DOHH2 (cell line): ENCODE measurements around the gene PATJ.

Source experiments
- H3F3A ChIP-seq: fragments of 200-600 bp; sonication (generic), shearing (Covaris generic); 2 replicates; pipeline ENCODE4 v1.6.0; 2016; ENCODE audit warnings: antibody characterized with exemption, mild to moderate bottlenecking; ENCODE audit not compliant: control insufficient read depth, insufficient read depth
- H3K27ac ChIP-seq: fragments of 200-600 bp; sonication (generic); 2 replicates; pipeline ENCODE4 v1.5.1; 2014; ENCODE audit warnings: low read depth, mild to moderate bottlenecking, low read length, moderate library complexity
- H3K27me3 ChIP-seq: fragments of 200-600 bp; sonication (generic); 2 replicates; pipeline ENCODE4 v1.6.1; 2014; ENCODE audit warnings: mild to moderate bottlenecking, low read length, mixed read lengths; ENCODE audit not compliant: control insufficient read depth
- H3K36me3 ChIP-seq: fragments of 200-600 bp; sonication (generic); 2 replicates; pipeline ENCODE4 v1.6.1; 2014; ENCODE audit warnings: mild to moderate bottlenecking, low read length, moderate library complexity, mixed read lengths; ENCODE audit not compliant: control insufficient read depth
- H3K4me1 ChIP-seq: fragments of 200-600 bp; sonication (generic); 2 replicates; pipeline ENCODE4 v1.6.1; 2014; ENCODE audit warnings: mild to moderate bottlenecking, low read length, mixed read lengths; ENCODE audit not compliant: control insufficient read depth
- H3K4me2 ChIP-seq: fragments of 200-600 bp; sonication (generic); 2 replicates; pipeline ENCODE4 v1.6.0; 2014; ENCODE audit warnings: mild to moderate bottlenecking, low read length, moderate library complexity
- H3K4me3 ChIP-seq: fragments of 200-600 bp; sonication (generic); 2 replicates; pipeline ENCODE4 v1.5.1; 2014; ENCODE audit warnings: mild to moderate bottlenecking, low read length, mixed read lengths
- H3K79me2 ChIP-seq: fragments of 200-600 bp; sonication (generic); 2 replicates; pipeline ENCODE4 v1.6.1; 2014; ENCODE audit warnings: mild to moderate bottlenecking, low read length, mixed read lengths; ENCODE audit not compliant: control insufficient read depth
- H3K9me2 ChIP-seq: fragments of 200-600 bp; sonication (generic); replicated peaks from 2 replicates; pipeline ENCODE4 v1.6.1; 2014; ENCODE audit warnings: mild to moderate bottlenecking, low read length, mixed read lengths; ENCODE audit not compliant: control insufficient read depth
- H3K9me3 ChIP-seq: fragments of 200-600 bp; sonication (generic); 2 replicates; pipeline ENCODE4 v1.6.1; 2014; ENCODE audit warnings: antibody characterized with exemption, low read length, mixed read lengths; ENCODE audit not compliant: control insufficient read depth, insufficient read depth
- H4K20me1 ChIP-seq: fragments of 200-600 bp; sonication (generic); 2 replicates; pipeline ENCODE4 v1.6.0; 2014; ENCODE audit warnings: low read depth, mild to moderate bottlenecking, antibody characterized with exemption, low read length, moderate library complexity; ENCODE audit not compliant: control insufficient read depth, insufficient read depth
- CTCF ChIP-seq: fragments of 200-600 bp; sonication (generic); IDR thresholded peaks from one replicate; pipeline ENCODE4 v1.5.1; 2014; ENCODE audit warnings: antibody characterized with exemption, mild to moderate bottlenecking, low read depth, low read length; ENCODE audit not compliant: poor library complexity, severe bottlenecking
- EZH2phosphoT487 ChIP-seq: fragments of 200-600 bp; sonication (generic); IDR thresholded peaks from 2 replicates; pipeline ENCODE4 v1.6.1; 2017; ENCODE audit warnings: borderline replicate concordance, mild to moderate bottlenecking, antibody characterized with exemption, low read length, moderate library complexity, mixed read lengths

Gene PATJ

GRCh38 chr1:62040450-62040849, 298.2 kb downstream of the PATJ start:
- Histone ChIP-seq H3K4me3 (no peak overlapping the region), H3K27ac (no peak overlapping the region)

DNA sequence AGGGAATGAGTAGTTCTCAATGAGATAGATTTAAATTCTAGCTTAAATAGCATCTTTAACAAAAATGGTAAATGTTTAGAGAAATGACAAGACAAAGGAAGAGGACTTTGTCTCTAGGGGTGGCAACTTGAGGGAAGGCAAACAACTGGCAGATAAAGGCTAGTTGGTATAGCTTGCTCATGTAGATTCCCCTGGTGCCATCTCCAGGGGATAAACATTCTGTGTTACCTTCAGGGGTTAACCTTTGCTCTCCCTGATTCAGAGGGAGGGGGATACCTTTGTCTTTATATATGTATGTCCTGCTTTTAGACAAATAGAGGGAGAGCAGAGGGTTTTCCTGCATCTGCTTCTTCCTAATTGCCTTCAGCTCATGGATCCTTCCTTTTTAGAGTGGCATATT, 298.7 kb downstream of the PATJ start:
- Histone ChIP-seq H3K27ac (no peak overlapping the region), H3K4me3 (no peak overlapping the region), H3K9me2 (no peaks in the 10 kb centered on the region), H3K4me2 (no peak overlapping the region), H3K79me2 (no peaks in the 10 kb centered on the region), H3K4me1 (no peaks in the 10 kb centered on the region), H3F3A (no peaks in the 10 kb centered on the region), H3K27me3 (no peaks in the 10 kb centered on the region), H4K20me1 (no peaks in the 10 kb centered on the region), H3K9me3 (no peaks in the 10 kb centered on the region), H3K36me3 (no peaks in the 10 kb centered on the region)
- TF ChIP-seq EZH2phosphoT487 (no peak), CTCF (no peak)

More at GRCh38 chr1:62040450-62040849, 298.2 kb downstream of the PATJ start:
- no peaks in the 10 kb centered on the region for H3F3A ChIP-seq
- H3K4me1 ChIP-seq = no peaks in the 10 kb centered on the region
- H3K4me2 ChIP-seq = no peak overlapping the region
- H3K9me2 ChIP-seq = no peaks in the 10 kb centered on the region
- TF ChIP-seq CTCF (no peak), EZH2phosphoT487 (no peak)
- no peaks in the 10 kb centered on the region for H3K36me3 ChIP-seq
- H4K20me1 ChIP-seq = no peaks in the 10 kb centered on the region
- H3K9me3 ChIP-seq = no peaks in the 10 kb centered on the region
- H3K27me3 ChIP-seq = no peaks in the 10 kb centered on the region
- H3K79me2 ChIP-seq = no peaks in the 10 kb centered on the region

- no peak overlapping the region for H3K4me3 ChIP-seq
- H3K79me2 ChIP-seq = no peaks in the 10 kb centered on the region
- H3K4me1 ChIP-seq = no peaks in the 10 kb centered on the region
- no peaks in the 10 kb centered on the region for H3K9me3 ChIP-seq
- no peak for TF ChIP-seq EZH2phosphoT487
- no peak overlapping the region for H3K27ac ChIP-seq
- no peaks in the 10 kb centered on the region for H3K27me3 ChIP-seq
- no peak overlapping the region for H3K4me2 ChIP-seq
- H3F3A ChIP-seq = no peaks in the 10 kb centered on the region
- no peaks in the 10 kb centered on the region for H3K9me2 ChIP-seq
- H4K20me1 ChIP-seq = no peaks in the 10 kb centered on the region
- H3K36me3 ChIP-seq = no peaks in the 10 kb centered on the region
These were observed 300.9 kb downstream of the PATJ start for GRCh38 chr1:62043154-62043553.

- Histone ChIP-seq H3K4me2 (no peak overlapping the region), H3K27ac (no peak overlapping the region), H3F3A (no peaks in the 10 kb centered on the region), H3K9me2 (no peaks in the 10 kb centered on the region), H3K27me3 (no peaks in the 10 kb centered on the region), H3K36me3 (no peaks in the 10 kb centered on the region), H4K20me1 (no peaks in the 10 kb centered on the region), H3K4me3 (no peak overlapping the region), H3K9me3 (no peaks in the 10 kb centered on the region), H3K4me1 (no peaks in the 10 kb centered on the region), H3K79me2 (no peaks in the 10 kb centered on the region)
- TF ChIP-seq EZH2phosphoT487 (no peak), CTCF (no peak)
These were observed 303.3 kb downstream of the PATJ start for GRCh38 chr1:62045574-62045973.
